ENCODE measurements around the gene ADAMTS19.
A peak's percentile ranks its signal among the peaks of the same experiment; 100 is the strongest.

ADAMTS19 gene

GRCh38 chr5:129679671-129680070 is 219.6 kb downstream of the ADAMTS19 start:
- H3K27ac ChIP-seq, result no peak overlapping the region
- TF ChIP-seq ZFX (IDR thresholded peaks at IDR 0.05; ENCODE audit: borderline replicate concordance) (no peak), CTCF (IDR thresholded peaks at IDR 0.05) (no peak)

GRCh38 chr5:129687941-129688340 is 227.8 kb downstream of the ADAMTS19 start:
- TF ChIP-seq CTCF (IDR thresholded peaks at IDR 0.05) (no peak), ZFX (IDR thresholded peaks at IDR 0.05; ENCODE audit: borderline replicate concordance) (no peak)
- H3K27ac ChIP-seq, result no peak overlapping the region

DNA sequence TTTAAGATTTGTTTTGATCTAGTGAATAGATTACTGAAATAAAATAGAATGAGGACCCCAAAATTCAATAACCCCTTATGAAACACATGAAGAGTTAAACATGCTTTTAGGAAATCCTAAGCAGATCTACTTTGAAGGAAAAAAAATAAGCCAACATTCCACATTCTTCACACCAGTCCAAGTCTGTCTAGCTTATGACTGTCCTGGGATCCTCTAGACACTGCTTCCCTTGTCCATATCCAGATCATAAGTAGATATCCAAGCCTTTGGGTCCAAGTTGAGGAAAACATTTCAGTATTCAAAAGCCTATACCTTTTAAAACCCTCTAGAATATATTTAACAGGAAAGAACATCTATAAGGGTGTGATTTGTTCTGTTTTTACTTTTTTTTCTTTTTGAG is 228.9 kb downstream of the ADAMTS19 start:
- TF ChIP-seq ZFX (IDR thresholded peaks at IDR 0.05; ENCODE audit: borderline replicate concordance) (no peak), CTCF (IDR thresholded peaks at IDR 0.05) (no peak)

DNA sequence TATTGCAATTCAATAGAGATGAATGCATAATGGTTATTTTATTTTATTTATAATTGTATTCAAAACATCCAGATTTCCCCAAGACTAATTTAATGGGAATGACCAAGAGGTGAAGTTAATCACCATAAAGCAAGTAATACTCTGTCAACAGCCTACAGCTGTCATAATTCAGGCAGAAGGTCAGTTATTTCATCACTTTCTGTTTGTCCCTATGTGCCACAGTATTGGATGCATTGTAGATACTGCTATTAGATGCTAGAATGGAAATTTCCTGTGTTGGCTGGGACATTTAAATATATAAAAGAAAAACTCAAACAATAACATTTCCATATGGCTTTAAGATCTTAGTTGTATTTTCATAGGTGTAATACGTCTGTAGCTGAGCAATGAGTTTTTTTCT is 231.1 kb downstream of the ADAMTS19 start:
- no peak overlapping the region for H3K27ac ChIP-seq
- TF ChIP-seq ZFX (IDR thresholded peaks at IDR 0.05; ENCODE audit: borderline replicate concordance), result no peak
- no peak for TF ChIP-seq CTCF (IDR thresholded peaks at IDR 0.05)

More for the DNA sequence above, 228.9 kb downstream of the ADAMTS19 start:
- H3K27ac ChIP-seq, result no peak overlapping the region

DNA sequence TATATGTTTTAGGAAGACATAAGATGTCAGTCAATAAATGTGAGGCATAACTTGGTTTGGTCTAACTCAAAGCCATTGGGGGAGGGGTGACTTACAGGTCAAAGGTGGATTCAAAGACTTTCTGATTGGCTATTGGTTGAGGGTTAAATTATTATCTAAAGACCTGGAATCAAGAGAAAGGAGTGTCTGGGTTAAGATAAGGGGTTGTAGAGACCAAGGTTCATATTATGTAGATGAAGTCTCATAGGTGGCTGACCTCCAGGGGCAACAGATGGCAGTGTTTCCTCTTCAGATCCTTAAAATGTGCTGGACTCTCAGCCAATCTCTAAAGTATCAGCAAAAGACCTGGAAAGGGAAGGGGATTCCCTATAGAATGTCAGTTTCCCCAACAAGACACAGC is 236.5 kb downstream of the ADAMTS19 start:
- TF ChIP-seq CTCF (IDR thresholded peaks at IDR 0.05), result no peak
- no peak for TF ChIP-seq ZFX (IDR thresholded peaks at IDR 0.05; ENCODE audit: borderline replicate concordance)

DNA sequence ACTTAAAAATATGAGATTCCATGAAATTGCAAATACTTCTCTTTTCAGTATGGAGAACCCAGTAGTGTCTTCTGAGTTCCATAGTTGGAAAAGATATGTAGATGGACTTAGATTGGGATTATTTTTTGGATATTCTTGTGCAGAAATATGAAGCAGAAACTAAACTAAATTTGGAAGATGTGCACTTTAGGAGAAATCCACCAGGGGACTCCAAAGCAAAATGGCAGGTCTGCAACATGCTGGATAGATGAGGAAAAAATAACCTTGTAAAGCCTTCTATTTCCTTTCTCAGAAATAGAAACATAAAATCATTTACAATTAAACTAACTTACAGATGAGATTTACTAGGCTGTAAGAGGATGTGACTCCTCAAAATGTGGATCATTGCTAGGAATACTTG is 238.6 kb downstream of the ADAMTS19 start:
- TF ChIP-seq CTCF (IDR thresholded peaks at IDR 0.05), result peak; percentile 20; the same call in 1 of the 2 replicates
- TF ChIP-seq ZFX (IDR thresholded peaks at IDR 0.05; ENCODE audit: borderline replicate concordance), result no peak
- H3K27ac ChIP-seq, result no peak overlapping the region

More for the DNA sequence above, 236.5 kb downstream of the ADAMTS19 start:
- H3K27ac ChIP-seq, result no peak overlapping the region

- no peak overlapping the region for H3K27ac ChIP-seq
- TF ChIP-seq CTCF (IDR thresholded peaks at IDR 0.05), result no peak
- TF ChIP-seq ZFX (IDR thresholded peaks at IDR 0.05; ENCODE audit: borderline replicate concordance), result no peak
These were observed 256.1 kb downstream of the ADAMTS19 start for GRCh38 chr5:129716235-129716634.

All from 22Rv1 (cell line).